GM19397 (cell line): ENCODE results near the gene ZSCAN5A.
"Not testable (repeated sequence)": the region's sequence is repeated elsewhere in the genome, so short reads cannot be mapped to it uniquely, and the experiment has no call there.

Experiments
- ATAC-seq: cut with Tn5 transposase; IDR thresholded peaks from one replicate; pipeline ENCODE4 v1.9.1; 2021; ENCODE audit warnings: mild to moderate bottlenecking, moderate library complexity; ENCODE audit not compliant: unreplicated experiment

Gene ZSCAN5A

GRCh38 chr19:56217039-56217949 is 97.3 kb downstream of the ZSCAN5A start:
- no peak for ATAC-seq

- ATAC-seq: no peak
Observed at GRCh38 chr19:56211718-56212117, 102.9 kb downstream of the ZSCAN5A start.

DNA sequence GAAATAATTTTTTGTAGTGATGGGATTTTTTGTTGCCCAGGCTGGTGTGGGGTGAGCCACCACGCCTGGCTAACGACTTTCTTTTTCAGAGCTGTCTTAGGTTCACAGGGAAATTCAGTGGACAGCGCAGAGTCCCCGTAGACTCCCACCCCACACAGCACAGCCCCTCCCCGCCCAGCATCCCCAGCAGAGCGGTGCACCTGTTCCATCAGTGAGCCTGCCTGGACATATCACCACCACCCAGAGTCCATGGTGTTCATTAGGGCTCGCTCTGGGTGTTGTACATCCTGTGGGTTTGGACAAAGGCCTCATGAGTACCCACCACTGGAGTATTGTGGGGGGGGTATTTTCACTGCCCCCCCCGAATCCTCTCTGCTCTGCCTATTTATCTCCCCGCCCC is 104.6 kb downstream of the ZSCAN5A start:
- not testable (repeated sequence) for ATAC-seq

- no peak for ATAC-seq
Observed at GRCh38 chr19:56209091-56209490, 105.5 kb downstream of the ZSCAN5A start.

- ATAC-seq: not testable (repeated sequence)
Observed at GRCh38 chr19:56207581-56207980, 107.1 kb downstream of the ZSCAN5A start.

GRCh38 chr19:56201973-56202372 is 112.7 kb downstream of the ZSCAN5A start, which contains the start of gene ZSCAN5C:
Gene ZSCAN5C, plus strand, starts transcription at chr19:56202273. Its CDS starts 3,641 bp downstream, at chr19:56205914.
- no peak for ATAC-seq

GRCh38 chr19:56199687-56200086 is 115.0 kb downstream of the ZSCAN5A start:
- no peak for ATAC-seq

DNA sequence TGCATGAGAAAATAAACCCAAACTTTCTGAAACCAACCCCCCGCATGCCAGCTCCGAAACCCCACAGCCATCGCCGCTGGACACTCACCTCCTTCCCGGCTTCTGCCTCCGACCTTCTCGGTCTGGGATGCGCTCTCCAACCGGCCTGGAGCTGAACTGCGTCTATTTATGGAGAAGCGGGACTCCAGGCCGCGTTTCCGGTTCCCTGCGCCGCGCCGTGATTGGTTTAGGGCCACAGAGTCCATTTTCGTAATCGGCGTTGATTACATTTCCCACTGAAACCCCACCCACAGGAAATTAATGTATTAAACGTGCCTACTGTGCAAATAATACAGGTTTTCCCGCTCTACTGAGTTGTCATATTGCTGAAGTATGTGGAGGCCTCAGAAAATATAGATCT is 117.0 kb downstream of the ZSCAN5A start, which contains the start of gene ZSCAN5B:
TSS of gene ZSCAN5B (minus strand) at position 138 of the 400 bp plus-strand sequence. CDS start 4,731 bp downstream, outside the sequence.
- not testable (repeated sequence) for ATAC-seq

DNA sequence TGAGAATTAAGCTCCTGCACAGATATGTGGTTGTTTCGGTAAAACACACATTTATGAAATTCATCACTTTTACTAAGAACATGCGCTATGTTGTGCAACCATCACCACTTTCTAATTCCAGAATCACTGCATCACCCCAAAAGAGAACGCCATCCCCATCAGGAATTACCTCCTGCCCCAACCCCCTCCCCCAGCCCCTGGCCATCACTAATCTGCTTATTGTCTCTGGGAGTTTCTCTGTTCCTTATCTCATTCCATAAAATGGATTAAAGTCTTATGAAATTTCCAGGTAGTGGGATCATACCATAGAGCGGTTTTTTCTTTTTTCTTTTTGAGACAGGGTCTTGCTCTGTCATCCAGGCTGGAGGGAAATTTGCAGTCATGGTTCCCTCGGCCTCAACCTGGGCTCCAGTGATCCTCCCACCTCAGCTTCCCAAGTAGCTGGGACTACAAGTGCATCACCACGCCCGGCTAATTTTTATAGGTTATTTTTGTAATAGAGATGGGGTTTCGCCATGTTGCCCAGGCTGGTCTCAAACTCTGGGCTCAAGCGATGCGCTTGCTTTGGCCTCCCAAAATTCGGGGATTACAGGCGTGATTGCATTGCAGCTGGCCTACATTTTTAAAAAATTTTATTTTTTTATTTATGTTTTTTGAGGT is 120.5 kb downstream of the ZSCAN5A start:
- ATAC-seq: no peak

DNA sequence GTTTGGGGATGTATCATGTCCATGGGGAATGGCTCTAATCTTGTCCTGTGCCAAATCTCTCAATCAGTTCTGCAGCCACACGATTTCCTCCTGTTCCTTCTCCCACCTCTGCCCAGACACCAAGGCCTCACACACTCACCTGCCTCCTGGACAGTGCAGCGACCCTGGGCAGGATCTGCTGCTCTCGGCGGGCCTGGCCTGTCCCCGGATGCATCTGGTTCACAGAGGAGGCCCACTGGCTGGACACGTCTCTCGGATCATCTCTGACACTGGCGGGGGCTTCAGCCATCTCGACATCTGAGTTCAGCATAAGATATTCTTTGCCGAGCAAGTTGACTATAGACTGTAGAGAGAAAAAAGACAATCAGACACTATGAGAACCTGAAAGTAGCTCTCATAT is 122.9 kb downstream of the ZSCAN5A start:
- no peak for ATAC-seq

DNA sequence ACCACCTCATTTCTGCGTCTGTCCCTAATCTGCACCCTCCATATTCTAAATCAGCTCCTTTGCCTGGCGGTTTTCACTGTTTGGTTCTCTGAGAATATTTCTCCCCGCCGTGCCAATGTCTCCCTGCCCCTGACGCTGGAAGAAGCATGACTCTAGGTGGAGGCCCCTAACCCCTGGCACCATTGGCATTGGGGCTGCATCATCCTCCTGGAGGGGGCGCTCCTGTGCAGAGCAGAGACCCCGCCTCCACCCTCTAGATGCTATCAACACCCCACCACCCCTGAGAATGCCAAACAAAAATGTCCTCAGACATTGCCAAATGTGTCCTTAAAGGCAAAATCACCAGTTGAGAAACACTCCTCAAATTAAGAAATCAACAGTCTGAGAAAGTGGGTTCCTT is 123.5 kb downstream of the ZSCAN5A start:
- ATAC-seq: no peak

- no peak for ATAC-seq
Observed at GRCh38 chr19:56189785-56190184, 124.9 kb downstream of the ZSCAN5A start.

- ATAC-seq: no peak
Observed at GRCh38 chr19:56177564-56178243, 136.9 kb downstream of the ZSCAN5A start.

DNA sequence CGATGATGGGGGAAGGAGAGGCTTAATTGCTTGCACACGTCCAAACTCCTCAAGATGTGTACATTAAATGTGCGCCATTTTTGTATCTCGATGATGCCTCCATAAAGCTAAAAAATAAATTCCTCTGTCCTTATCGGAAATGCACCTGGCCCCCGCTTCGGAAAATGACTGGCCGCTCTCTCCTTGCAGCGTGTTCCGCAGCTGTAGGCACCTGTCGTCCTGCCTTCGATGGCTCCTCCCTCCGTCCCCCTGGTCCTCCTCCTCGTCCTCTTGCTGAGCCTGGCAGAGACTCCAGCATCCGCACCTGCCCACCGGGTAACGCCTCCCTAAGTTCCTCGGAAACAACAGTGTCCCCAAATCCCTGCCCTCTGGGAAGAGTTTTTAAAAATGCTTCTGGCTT is 137.8 kb downstream of the ZSCAN5A start:
- no peak for ATAC-seq

DNA sequence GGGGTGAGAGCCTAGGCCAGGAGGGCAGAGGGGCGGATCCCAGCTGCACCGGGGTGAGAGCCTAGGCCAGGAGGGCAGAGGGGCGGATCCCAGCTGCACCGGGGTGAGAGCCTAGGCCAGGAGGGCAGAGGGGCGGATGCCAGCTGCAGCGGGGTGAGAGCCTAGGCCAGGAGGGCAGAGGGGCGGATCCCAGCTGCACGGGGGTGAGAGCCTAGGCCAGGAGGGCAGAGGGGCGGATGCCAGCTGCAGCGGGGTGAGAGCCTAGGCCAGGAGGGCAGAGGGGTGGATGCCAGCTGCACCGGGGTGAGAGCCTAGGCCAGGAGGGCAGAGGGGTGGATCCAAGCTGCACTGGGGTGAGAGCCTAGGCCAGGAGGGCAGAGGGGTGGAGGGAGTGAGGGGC is 138.3 kb downstream of the ZSCAN5A start:
- not testable (repeated sequence) for ATAC-seq

DNA sequence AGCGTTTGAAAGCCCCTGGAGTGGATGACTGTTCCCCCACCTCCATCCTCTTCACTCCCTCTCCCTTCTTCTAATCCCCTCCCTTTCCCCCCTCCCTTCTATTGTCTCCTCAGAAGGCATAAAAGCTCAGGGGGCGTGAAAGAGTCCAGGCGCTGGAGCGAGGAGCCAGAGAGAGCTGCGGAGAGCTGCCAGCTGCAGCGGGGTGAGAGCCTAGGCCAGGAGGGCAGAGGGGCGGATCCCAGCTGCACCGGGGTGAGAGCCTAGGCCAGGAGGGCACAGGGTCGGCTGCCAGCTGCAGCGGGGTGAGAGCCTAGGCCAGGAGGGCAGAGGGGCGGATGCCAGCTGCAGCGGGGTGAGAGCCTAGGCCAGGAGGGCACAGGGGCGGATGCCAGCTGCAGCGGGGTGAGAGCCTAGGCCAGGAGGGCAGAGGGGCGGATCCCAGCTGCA is 138.8 kb downstream of the ZSCAN5A start, which contains the start of gene GALP:
TSS of gene GALP (plus strand) at position 148 of the 447 bp plus-strand sequence. CDS start 1,101 bp downstream, outside the sequence.
- not testable (repeated sequence) for ATAC-seq

- no peak for ATAC-seq
Observed at GRCh38 chr19:56174550-56174949, 140.1 kb downstream of the ZSCAN5A start.

- ATAC-seq: no peak
Observed at GRCh38 chr19:56174086-56174485, 140.6 kb downstream of the ZSCAN5A start.
